T-helper 1 cell (primary cell): ENCODE data around the gene AIRE.
"Not testable (repeated sequence)": the region's sequence is repeated elsewhere in the genome, so short reads cannot be mapped to it uniquely, and the experiment has no call there.

Experiments
- DNase-seq, 5 donors: peaks; one replicate each; pipeline ENCODE4 v3.0.0-alpha.2; 2012 to 2020

The AIRE gene

GRCh38 chr21:44267655-44268142 is 18.0 kb upstream of the AIRE start:
- peak in 1 of 5 donors; percentile 15 for DNase-seq

- no peak for DNase-seq
Measured at GRCh38 chr21:44269090-44269489, 16.6 kb upstream of the AIRE start.

DNA sequence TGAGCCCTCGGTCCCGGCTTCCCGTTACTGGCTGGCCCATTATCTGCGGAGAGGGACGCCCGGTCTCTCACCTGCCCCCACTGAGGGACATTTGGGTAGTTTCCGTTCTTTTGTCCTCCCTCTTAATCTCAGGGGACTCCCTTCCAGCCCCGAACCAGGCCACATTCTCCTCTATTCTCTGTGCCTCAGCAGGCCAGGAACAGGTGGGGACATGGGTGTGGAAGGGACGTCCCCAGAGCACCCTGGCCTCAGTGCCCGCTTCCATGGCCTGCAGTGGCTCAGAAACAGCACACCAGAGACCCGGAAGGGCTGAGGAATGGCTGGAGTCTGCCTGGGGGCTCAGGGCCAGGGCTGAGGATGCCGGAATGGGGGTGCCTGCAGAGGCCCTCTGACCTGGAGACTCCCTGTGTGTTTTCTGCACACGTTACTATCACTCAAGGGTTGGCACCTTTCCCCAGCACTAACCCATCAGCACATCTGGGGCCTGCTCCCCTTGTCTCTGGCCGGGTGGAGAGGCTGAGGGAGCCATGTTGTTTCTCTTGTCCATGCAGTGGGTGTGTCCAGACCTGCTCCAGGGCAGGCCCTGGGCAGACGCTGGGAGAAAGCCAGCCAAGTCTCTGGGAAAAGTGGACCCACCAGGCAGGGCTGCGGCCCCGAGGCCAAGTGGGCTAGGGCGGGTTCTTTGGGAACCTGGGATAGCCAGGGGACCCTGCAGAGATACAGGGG is 14.0 kb upstream of the AIRE start:
- DNase-seq, result no peak

GRCh38 chr21:44272284-44272858 is 13.3 kb upstream of the AIRE start:
- DNase-seq, result no peak

DNA sequence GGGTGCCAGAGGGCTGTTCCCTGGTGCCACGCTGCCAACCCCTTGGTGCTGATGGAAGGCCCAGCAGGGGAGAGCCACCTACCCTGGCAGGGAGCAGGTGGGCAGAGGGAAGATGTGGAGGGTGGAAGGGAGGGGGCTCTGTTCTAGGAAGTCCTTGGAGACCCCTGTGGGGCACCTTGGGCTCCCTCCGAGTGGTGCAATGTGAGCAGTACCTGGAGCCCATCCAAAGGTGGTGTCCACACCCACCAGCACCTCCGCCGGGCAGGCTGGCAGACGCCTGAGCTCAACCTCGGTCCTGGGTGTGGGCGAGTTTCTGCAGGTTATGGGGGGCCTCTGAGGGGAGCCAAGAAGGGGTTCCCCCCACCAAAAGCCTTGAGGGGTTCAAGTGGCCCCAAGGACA is 12.6 kb upstream of the AIRE start:
- DNase-seq, result no peak

GRCh38 chr21:44275041-44275440 is 10.6 kb upstream of the AIRE start:
- DNase-seq, result no peak

DNA sequence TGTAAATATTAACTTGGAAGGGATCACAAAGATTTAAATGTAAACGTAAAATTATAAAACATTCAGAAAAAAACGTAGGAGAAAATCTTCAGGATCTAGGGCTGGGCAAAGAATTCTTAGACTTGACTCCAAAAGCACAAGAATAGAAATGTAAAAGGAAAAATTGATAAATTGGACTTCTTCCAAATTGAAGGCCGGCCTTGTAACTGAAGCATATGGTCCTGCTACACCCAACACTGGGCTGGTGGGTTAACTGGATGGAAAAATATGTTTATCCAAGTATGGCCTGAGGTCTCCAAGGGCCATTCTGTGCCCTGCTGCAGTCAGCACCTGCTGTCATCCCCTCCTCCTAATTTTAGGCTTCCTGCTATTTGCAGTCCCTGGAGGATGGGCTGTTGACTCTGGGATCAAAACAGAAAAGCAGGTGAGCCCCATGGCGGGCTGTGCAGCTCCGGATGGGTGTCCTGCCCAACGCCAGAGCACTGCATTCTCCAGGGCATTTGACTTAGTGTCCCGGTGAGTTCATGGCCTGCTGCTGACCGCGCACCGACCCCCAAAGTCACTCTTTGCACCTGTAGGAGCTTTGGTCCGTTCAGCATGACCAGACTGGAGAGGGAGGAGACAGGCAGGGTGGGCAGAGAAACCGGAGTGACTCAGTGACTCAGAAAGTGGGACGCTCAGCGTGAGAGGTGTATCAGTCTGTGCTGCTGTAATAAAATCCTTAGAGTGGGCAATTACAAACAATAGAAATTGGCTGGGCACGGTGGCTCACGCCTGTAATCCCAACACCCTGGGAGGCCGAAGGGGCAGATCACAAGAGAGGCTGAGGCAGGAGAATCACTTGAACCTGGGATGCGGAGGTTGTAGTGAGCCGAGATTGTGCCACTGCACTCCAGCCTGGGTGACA is 6.1 kb upstream of the AIRE start:
- DNase-seq, result no peak

DNA sequence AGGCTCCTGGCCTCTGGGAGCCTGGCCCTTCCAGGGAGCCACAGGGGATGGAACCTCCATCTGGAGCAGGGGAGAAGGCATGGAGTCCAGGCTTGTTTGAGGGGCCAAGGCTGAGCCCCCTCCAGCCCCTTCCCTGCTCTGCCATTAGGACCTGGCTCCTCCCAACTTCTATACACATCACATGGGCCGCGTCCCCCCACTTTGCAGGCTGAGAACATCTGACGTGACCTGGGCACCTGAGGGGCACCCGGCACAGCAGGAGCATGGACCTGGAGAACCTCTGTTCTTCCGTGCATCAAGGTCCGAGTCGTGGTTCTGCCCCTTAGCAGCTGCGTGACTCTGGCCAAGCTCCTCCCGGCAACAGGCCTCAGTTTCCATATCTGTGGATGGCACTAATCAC is 3.9 kb upstream of the AIRE start:
- no peak for DNase-seq

- no peak for DNase-seq
Measured at GRCh38 chr21:44282370-44282769, 3.3 kb upstream of the AIRE start.

DNA sequence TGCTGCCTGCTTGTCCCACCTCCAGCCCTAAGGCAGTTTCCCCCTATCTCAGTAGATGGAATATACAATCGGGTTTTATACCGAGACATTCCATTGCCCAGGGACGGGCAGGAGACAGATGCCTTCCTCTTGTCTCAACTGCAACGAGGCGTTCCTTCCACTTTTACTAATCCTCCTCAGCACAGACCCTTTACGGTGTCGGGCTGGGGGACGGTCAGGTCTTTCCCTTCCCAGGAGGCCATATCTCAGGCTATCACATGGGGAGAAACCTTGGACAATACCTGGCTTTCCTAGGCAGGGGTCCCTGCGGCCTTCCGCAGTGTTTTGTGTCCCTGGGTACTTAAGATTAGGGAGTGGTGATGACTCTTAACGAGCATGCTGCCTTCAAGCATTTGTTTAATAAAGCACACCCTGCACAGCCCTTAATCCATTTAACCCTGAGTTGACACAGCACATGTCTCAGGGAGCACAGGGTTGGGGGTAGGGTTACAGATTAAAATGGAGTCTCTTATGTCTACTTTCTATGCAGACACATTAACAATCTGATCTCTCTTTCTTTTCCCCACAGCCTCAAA is 2.4 kb upstream of the AIRE start:
- not testable (repeated sequence) for DNase-seq

DNA sequence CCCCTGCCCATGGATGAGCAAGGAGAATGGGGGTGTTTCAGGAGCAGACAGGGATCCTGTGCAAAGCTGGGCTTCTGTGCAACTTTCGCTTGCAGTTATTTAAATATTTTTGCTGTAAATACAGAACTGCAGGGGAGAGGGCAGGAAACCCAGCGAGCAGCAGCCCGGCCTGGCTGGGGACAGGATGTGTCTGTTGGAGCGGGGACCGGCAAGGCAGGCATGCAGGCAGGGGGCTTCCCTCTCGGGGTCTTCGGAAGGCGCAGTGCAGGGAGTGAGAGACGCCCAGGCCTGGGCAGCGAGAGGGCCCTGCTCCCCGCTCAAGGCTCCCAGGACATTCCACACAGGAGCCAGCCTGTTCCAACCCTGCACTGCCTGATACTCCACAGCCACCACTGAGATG is 1.7 kb upstream of the AIRE start:
- DNase-seq, result no peak

DNA sequence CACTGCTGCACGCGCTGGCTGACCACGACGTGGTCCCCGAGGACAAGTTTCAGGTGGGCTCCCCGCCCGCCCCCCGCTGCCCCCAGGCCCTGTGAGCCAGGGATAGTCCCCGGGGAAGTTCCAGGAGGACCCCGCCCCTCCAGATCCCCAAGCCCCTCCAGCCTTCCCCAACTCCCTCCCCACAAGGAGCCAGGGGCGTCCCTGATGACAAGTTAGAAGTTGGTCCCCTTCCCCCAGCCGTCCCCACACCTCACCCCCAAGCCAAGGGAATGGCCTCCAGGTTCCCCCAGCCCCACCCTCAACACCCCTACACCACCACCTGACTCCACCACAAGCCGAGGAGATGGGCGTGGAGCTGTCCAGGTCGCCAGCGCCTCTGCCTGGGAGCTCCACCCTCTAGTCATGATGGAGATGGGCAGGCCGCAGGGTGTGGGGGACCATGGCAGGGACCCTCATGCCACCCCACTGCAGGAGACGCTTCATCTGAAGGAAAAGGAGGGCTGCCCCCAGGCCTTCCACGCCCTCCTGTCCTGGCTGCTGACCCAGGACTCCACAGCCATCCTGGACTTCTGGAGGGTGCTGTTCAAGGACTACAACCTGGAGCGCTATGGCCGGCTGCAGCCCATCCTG is 525 bp downstream of the AIRE start:
- no peak for DNase-seq

GRCh38 chr21:44286716-44287632 is 1.3 kb downstream of the AIRE start:
- DNase-seq, result no peak

DNA sequence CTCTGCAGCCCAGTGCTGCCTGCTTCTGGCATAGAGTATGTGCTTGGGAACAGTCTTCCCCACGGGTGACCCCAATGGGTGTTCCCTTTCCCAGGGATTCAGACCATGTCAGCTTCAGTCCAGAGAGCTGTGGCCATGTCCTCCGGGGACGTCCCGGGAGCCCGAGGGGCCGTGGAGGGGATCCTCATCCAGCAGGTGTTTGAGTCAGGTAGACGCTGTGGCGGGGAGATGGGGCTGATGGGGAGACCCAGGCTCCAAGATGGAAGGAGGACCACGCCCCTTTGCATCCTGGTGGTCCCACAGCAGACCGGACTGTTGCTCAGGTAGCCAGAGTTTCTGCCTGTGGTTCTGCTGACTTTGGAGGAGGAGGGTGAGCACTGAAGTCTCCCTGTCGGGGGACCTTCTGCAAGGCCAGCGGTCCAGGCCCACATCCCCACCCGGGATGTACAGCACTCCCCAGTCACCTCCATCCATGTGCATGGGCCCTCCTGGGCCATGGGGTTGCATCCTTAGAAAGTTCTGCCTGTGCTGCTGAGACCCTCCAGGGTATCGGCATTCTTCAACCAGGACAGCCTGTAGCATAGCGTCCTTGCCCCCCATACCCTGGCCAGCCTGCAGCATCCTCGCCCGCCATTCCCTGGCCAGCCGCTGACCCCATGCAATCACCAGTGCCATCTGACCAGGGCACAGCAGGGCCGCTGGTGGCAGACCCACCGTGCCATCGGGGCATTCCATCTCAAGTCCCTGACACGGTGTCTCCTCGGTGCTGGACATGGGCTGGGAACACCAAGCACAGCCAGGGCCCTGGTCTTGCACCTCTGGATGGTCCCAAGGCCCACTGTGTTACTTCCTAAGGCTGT is 2.8 kb downstream of the AIRE start:
- DNase-seq, result no peak

GRCh38 chr21:44289381-44290010 is 3.8 kb downstream of the AIRE start:
- no peak for DNase-seq

GRCh38 chr21:44290327-44291077 is 4.8 kb downstream of the AIRE start:
- no peak for DNase-seq

- no peak for DNase-seq
Measured at GRCh38 chr21:44291078-44291935, 5.6 kb downstream of the AIRE start.
